ENCODE data around the gene ZFAND2A. TPM values are rescaled to one million over a fixed set of nuclear protein-coding genes. Genes with fewer than 3 reads are reported as not detected.

ZFAND2A gene
- total RNA-seq, 1 donor from 2014 or later, result 5.6 TPM

GRCh38 chr7:1105189-1105588 is 54.8 kb downstream of the ZFAND2A start:
- no peak for TF ChIP-seq CTCF (IDR thresholded peaks at IDR 0.05)
- no peaks in the 10 kb centered on the region for H3K9me3 ChIP-seq
- no peak overlapping the region for H3K27ac ChIP-seq
- H3K4me3 ChIP-seq, result no peak overlapping the region
- no peaks in the 10 kb centered on the region for H3K27me3 ChIP-seq
- intact Hi-C loops (cut with DNase I), result no loop called here
- DNase-seq (ENCODE audit: low spot score in 2 of 2), result no peak
- H3K36me3 ChIP-seq, result no peaks in the 10 kb centered on the region
- H3K4me1 ChIP-seq, result peaks cover 0 to 9% of the 10 kb centered on the region in 2 donors

DNA sequence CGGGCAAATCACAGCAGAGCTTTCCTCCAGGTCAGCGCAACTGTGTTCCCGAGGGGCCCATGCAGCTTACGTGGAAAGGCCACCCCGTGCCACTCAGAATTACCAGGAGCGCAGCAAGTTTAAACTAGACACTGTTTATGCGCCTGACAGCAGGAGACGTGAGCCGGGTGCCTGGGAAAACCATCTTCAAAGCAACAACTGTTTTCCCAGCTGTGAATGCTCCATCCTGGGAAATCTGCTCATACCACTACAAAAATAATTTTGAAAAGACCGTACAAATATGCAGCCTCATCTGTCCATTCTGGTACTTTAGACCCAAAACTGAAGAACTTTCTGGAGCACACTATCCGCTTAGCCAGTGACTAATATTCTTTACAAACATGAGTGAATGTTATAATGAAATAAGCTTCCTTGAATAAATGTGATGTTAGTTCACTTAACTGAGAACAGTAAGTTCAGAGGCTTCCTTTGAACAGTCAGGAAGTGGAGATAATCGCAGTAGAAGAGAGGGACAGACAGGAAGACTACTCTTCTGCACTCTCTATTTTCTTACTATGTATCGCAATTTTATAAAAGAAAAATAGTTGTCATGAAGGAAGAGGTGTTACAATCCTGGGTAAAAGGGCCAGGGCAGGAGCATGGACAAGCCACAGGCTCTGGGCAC is 55.3 kb downstream of the ZFAND2A start:
- no peaks in the 10 kb centered on the region for H3K9me3 ChIP-seq
- intact Hi-C loops (cut with DNase I), result no loop called here

DNA sequence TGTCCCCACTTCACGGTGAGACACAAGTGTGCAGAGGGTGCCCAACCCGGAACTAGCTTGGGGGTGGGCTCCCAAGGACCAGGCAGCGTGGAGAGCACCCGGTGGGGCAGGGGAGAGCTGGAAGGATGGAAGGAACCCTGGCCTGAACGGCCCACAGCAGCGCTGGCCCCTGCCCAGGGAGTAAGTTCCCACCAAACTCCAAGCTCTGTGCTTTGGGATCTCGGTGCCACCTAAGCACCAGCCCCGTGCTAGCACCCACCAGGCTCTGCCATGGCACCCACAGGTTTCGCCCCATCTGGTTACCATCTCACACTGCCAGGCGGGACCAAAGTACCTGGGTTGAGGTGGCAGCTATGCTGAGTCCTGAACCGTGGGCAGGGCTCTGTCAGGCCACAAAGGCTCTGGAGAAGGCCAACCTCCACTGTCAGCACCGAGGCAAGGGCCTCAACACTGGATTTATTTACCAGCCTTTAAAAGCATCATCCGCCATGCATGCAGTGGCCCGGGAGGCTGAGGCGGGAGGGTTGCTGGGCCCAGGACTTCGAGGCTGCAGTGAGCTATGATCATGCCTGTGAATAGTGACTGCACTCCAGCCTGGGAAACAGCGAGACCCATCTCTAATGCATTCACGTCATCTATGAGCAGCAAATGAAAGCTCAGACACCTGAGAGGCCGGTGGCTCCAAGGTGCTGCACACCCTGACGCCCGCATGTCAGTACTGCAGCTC is 56.0 kb downstream of the ZFAND2A start:
- no peak for TF ChIP-seq CTCF (IDR thresholded peaks at IDR 0.05)
- no peak for DNase-seq (ENCODE audit: low spot score in 2 of 2)

More for the DNA sequence above, 55.3 kb downstream of the ZFAND2A start:
- no peaks in the 10 kb centered on the region for H3K36me3 ChIP-seq
- H3K4me3 ChIP-seq, result no peak overlapping the region
- H3K4me1 ChIP-seq, result peaks cover 0 to 9% of the 10 kb centered on the region in 2 donors
- no peak for DNase-seq (ENCODE audit: low spot score in 2 of 2)
- H3K27me3 ChIP-seq, result no peaks in the 10 kb centered on the region
- TF ChIP-seq CTCF (IDR thresholded peaks at IDR 0.05), result no peak
- H3K27ac ChIP-seq, result no peak overlapping the region

GRCh38 chr7:1103009-1103788 is 56.8 kb downstream of the ZFAND2A start:
- DNase-seq (ENCODE audit: low spot score in 2 of 2), result no peak
- Histone ChIP-seq H3K9me3 (no peaks in the 10 kb centered on the region), H3K27me3 (no peaks in the 10 kb centered on the region), H3K27ac (no peak overlapping the region), H3K4me1 (peaks cover 0 to 9% of the 10 kb centered on the region in 2 donors), H3K4me3 (no peak overlapping the region), H3K36me3 (no peaks in the 10 kb centered on the region)
- no peak for TF ChIP-seq CTCF (IDR thresholded peaks at IDR 0.05)
- intact Hi-C loops (cut with DNase I), result no loop called here

More for the DNA sequence above, 56.0 kb downstream of the ZFAND2A start:
- intact Hi-C loops (cut with DNase I), result no loop called here
- no peaks in the 10 kb centered on the region for H3K27me3 ChIP-seq
- H3K36me3 ChIP-seq, result no peaks in the 10 kb centered on the region
- H3K4me3 ChIP-seq, result no peak overlapping the region
- H3K4me1 ChIP-seq, result peaks cover 0 to 9% of the 10 kb centered on the region in 2 donors
- no peak overlapping the region for H3K27ac ChIP-seq
- no peaks in the 10 kb centered on the region for H3K9me3 ChIP-seq

Other genes starting within 250 kb of the ZFAND2A start
- gene ADAP1, start 205.5 kb downstream of the ZFAND2A start, total RNA-seq, result 44.5 TPM
- 2.1 TPM for gene COX19, start 184.6 kb downstream of the ZFAND2A start, total RNA-seq
- not detected for gene CYP2W1, start 177.0 kb downstream of the ZFAND2A start, total RNA-seq
- 224 TPM for gene GPR146, start 115.7 kb downstream of the ZFAND2A start, total RNA-seq
- gene GPER1, start 72.1 kb downstream of the ZFAND2A start, total RNA-seq, result 11.3 TPM
- gene UNCX, start 72.7 kb upstream of the ZFAND2A start, total RNA-seq, result not detected

Measured in ascending aorta (tissue), 2 donors.